GM23338 (cell line): ENCODE data around the gene TSPAN5. TPM values are rescaled to one million over a fixed set of nuclear protein-coding genes. Genes with fewer than 3 reads are reported as not detected.

Experiments used
- ATAC-seq: fragments of 200-7000 bp; cut with Tn5 transposase; 3 replicates; pipeline ENCODE4 v1.9.1; 2020
- DNase-seq: peaks from one replicate; pipeline ENCODE4 v3.0.0-alpha.2; 2015; ENCODE audit warnings: low spot score
- H2AFZ ChIP-seq: fragments of 200-600 bp; sonication (generic); 2 replicates; pipeline ENCODE4 v1.8.0; 2016; ENCODE audit warnings: antibody characterized with exemption, mild to moderate bottlenecking, moderate library complexity
- H3F3A ChIP-seq: fragments of 200-600 bp; sonication (generic); replicated peaks from 2 replicates; pipeline ENCODE4 v1.8.0; 2017; ENCODE audit warnings: antibody characterized with exemption, mixed run types, low read depth
- H3K27ac ChIP-seq: fragments of 200-600 bp; sonication (generic); 2 replicates; pipeline ENCODE4 v1.6.1; 2016; ENCODE audit warnings: low read depth
- H3K27me3 ChIP-seq: fragments of 200-600 bp; sonication (generic); 2 replicates; pipeline ENCODE4 v1.8.0; 2016; ENCODE audit warnings: mild to moderate bottlenecking, mixed run types, moderate library complexity; ENCODE audit not compliant: insufficient read depth
- H3K36me3 ChIP-seq: fragments of 200-600 bp; sonication (generic); 2 replicates; pipeline ENCODE4 v1.8.0; 2016; ENCODE audit warnings: mild to moderate bottlenecking; ENCODE audit not compliant: insufficient read depth
- H3K4me1 ChIP-seq: fragments of 200-600 bp; sonication (generic); 2 replicates; pipeline ENCODE4 v1.8.0; 2016; ENCODE audit warnings: mild to moderate bottlenecking, moderate library complexity; ENCODE audit not compliant: insufficient read depth
- H3K4me2 ChIP-seq: fragments of 200-600 bp; sonication (generic); 2 replicates; pipeline ENCODE4 v1.7.1; 2017; ENCODE audit warnings: mixed run types
- H3K4me3 ChIP-seq: fragments of 200-600 bp; sonication (generic); 2 replicates; pipeline ENCODE4 v1.6.1; 2016; ENCODE audit warnings: mixed run types
- H3K79me2 ChIP-seq: fragments of 200-600 bp; sonication (generic); replicated peaks from 2 replicates; pipeline ENCODE4 v1.8.0; 2017; ENCODE audit warnings: mild to moderate bottlenecking; ENCODE audit not compliant: insufficient read depth
- H3K9me2 ChIP-seq: fragments of 200-600 bp; sonication (generic); 2 replicates; pipeline ENCODE4 v1.8.0; 2017; ENCODE audit not compliant: insufficient read depth
- H4K20me1 ChIP-seq: fragments of 200-600 bp; sonication (generic); replicated peaks from 2 replicates; pipeline ENCODE4 v1.8.0; 2017; ENCODE audit warnings: mild to moderate bottlenecking; ENCODE audit not compliant: insufficient read depth
- H3K27ac Mint-ChIP-seq: 2 replicates; pipeline ENCODE4 v1.8.0; 2020; ENCODE audit warnings: inconsistent platforms, mild to moderate bottlenecking, moderate library complexity, mixed read lengths
- H3K27me3 Mint-ChIP-seq: 3 replicates; pipeline ENCODE4 v1.8.0; 2022; ENCODE audit warnings: low read depth, mild to moderate bottlenecking, moderate library complexity, mixed read lengths, inconsistent platforms; ENCODE audit not compliant: insufficient read depth, poor library complexity
- H3K36me3 Mint-ChIP-seq: 3 replicates; pipeline ENCODE4 v1.8.0; 2021; ENCODE audit warnings: low read depth, mild to moderate bottlenecking, inconsistent platforms, moderate library complexity, mixed read lengths
- H3K4me1 Mint-ChIP-seq: 3 replicates; pipeline ENCODE4 v1.8.0; 2020; ENCODE audit warnings: mild to moderate bottlenecking, inconsistent platforms, mixed read lengths
- H3K4me3 Mint-ChIP-seq: 3 replicates; pipeline ENCODE4 v1.8.0; 2021; ENCODE audit warnings: moderate library complexity, mild to moderate bottlenecking, inconsistent platforms, mixed read lengths
- H3K9me3 Mint-ChIP-seq: 3 replicates; pipeline ENCODE4 v1.8.0; 2020; ENCODE audit warnings: moderate library complexity, mild to moderate bottlenecking, inconsistent platforms, mixed read lengths
- EZH2phosphoT487 ChIP-seq: fragments of 200-600 bp; sonication (generic); IDR thresholded peaks from one replicate; pipeline ENCODE4 v1.8.1; 2018; ENCODE audit warnings: antibody characterized with exemption; ENCODE audit not compliant: unreplicated experiment
- NANOG ChIP-seq: IDR thresholded peaks from 2 replicates; pipeline ENCODE4 v1.6.1; 2016; ENCODE audit warnings: antibody characterized with exemption, borderline replicate concordance
- POLR2AphosphoS5 ChIP-seq: IDR thresholded peaks from 2 replicates; pipeline ENCODE4 v1.6.1; 2016; ENCODE audit warnings: antibody characterized with exemption, low read depth
- STAT1 ChIP-seq: IDR thresholded peaks from one replicate; pipeline ENCODE4 v1.6.1; 2016; ENCODE audit warnings: antibody characterized with exemption; ENCODE audit not compliant: unreplicated experiment
- ZNF331 ChIP-seq: fragments of 250-450 bp; sonication (Bioruptor Pico); IDR thresholded peaks from 2 replicates; pipeline ENCODE4 v1.5.0; 2020; ENCODE audit warnings: low read depth, mild to moderate bottlenecking, moderate library complexity
- polyA plus RNA-seq: library from polyadenylated mRNA; unstranded; fragments of >200 nt; fragmentation: Nextera tagmentation; extraction: Ambion mirVana; gene quantifications from 2 replicates; pipeline ENCODE4 v1.2.1, GENCODE V29; 2016
- total RNA-seq: library from RNA; depleted of rRNA; stranded (reverse); fragments of >200 nt; shearing (Covaris generic); gene quantifications from 2 replicates; pipeline ENCODE4 v1.2.3, GENCODE V29; 2014
- TF ChIP-seq, protein P1 (sequence below): fragments of 250-450 bp; sonication (Bioruptor Pico); IDR thresholded peaks from 2 replicates; pipeline ENCODE4 v1.5.0; 2020; ENCODE audit warnings: mild to moderate bottlenecking, moderate library complexity
- TF ChIP-seq, protein P2 (sequence below), 2 experiments: fragments of 200-600 bp in 1 of 2; sonication (generic) in 1 of 2; conservative IDR thresholded peaks; 2 replicates each; pipeline versions ENCODE4 v1.5.1 to v1.6.1; 2016 to 2017; ENCODE audit warnings: antibody characterized with exemption in 2 of 2, low read depth in 2 of 2, mild to moderate bottlenecking in 2 of 2, moderate library complexity in 1 of 2
- TF ChIP-seq, protein P3 (sequence below): IDR thresholded peaks from 2 replicates; pipeline ENCODE4 v1.6.1; 2016; ENCODE audit warnings: antibody characterized with exemption

The TSPAN5 gene
- total and polyA plus RNA-seq, 2 experiments from 2014 or later, result 18.6 to 21.5 TPM

DNA sequence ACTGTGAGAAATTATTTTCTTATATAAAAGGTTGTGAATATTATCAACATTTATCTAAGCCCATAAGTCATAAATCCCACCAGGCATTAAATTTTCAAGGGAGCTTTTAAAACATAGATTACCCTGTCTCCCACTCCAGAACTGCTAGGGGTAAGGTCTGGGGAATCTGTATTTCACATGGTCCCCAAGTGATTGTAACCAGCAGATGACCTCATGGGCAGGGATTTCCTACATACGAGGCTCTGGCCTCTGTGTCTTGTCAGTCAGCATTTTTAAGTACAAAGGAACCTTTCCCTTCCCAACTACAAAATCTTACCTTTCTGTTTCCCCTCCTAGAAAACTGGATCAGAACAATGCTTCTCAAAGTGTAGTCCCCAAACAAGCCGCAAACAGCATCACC lies 188.6 kb downstream of the TSPAN5 start (continued):
- TF ChIP-seq, protein P1, sequence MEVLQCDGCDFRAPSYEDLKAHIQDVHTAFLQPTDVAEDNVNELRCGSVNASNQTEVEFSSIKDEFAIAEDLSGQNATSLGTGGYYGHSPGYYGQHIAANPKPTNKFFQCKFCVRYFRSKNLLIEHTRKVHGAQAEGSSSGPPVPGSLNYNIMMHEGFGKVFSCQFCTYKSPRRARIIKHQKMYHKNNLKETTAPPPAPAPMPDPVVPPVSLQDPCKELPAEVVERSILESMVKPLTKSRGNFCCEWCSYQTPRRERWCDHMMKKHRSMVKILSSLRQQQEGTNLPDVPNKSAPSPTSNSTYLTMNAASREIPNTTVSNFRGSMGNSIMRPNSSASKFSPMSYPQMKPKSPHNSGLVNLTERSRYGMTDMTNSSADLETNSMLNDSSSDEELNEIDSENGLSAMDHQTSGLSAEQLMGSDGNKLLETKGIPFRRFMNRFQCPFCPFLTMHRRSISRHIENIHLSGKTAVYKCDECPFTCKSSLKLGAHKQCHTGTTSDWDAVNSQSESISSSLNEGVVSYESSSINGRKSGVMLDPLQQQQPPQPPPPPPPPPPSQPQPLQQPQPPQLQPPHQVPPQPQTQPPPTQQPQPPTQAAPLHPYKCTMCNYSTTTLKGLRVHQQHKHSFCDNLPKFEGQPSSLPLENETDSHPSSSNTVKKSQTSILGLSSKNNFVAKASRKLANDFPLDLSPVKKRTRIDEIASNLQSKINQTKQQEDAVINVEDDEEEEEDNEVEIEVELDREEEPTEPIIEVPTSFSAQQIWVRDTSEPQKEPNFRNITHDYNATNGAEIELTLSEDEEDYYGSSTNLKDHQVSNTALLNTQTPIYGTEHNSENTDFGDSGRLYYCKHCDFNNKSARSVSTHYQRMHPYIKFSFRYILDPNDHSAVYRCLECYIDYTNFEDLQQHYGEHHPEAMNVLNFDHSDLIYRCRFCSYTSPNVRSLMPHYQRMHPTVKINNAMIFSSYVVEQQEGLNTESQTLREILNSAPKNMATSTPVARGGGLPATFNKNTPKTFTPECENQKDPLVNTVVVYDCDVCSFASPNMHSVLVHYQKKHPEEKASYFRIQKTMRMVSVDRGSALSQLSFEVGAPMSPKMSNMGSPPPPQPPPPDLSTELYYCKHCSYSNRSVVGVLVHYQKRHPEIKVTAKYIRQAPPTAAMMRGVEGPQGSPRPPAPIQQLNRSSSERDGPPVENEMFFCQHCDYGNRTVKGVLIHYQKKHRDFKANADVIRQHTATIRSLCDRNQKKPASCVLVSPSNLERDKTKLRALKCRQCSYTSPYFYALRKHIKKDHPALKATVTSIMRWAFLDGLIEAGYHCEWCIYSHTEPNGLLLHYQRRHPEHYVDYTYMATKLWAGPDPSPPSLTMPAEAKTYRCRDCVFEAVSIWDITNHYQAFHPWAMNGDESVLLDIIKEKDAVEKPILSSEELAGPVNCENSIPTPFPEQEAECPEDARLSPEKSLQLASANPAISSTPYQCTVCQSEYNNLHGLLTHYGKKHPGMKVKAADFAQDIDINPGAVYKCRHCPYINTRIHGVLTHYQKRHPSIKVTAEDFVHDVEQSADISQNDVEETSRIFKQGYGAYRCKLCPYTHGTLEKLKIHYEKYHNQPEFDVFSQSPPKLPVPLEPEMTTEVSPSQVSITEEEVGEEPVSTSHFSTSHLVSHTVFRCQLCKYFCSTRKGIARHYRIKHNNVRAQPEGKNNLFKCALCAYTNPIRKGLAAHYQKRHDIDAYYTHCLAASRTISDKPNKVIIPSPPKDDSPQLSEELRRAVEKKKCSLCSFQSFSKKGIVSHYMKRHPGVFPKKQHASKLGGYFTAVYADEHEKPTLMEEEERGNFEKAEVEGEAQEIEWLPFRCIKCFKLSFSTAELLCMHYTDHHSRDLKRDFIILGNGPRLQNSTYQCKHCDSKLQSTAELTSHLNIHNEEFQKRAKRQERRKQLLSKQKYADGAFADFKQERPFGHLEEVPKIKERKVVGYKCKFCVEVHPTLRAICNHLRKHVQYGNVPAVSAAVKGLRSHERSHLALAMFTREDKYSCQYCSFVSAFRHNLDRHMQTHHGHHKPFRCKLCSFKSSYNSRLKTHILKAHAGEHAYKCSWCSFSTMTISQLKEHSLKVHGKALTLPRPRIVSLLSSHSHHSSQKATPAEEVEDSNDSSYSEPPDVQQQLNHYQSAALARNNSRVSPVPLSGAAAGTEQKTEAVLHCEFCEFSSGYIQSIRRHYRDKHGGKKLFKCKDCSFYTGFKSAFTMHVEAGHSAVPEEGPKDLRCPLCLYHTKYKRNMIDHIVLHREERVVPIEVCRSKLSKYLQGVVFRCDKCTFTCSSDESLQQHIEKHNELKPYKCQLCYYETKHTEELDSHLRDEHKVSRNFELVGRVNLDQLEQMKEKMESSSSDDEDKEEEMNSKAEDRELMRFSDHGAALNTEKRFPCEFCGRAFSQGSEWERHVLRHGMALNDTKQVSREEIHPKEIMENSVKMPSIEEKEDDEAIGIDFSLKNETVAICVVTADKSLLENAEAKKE (CRISPR knock-in tag), result no peak
- TF ChIP-seq, protein P2, sequence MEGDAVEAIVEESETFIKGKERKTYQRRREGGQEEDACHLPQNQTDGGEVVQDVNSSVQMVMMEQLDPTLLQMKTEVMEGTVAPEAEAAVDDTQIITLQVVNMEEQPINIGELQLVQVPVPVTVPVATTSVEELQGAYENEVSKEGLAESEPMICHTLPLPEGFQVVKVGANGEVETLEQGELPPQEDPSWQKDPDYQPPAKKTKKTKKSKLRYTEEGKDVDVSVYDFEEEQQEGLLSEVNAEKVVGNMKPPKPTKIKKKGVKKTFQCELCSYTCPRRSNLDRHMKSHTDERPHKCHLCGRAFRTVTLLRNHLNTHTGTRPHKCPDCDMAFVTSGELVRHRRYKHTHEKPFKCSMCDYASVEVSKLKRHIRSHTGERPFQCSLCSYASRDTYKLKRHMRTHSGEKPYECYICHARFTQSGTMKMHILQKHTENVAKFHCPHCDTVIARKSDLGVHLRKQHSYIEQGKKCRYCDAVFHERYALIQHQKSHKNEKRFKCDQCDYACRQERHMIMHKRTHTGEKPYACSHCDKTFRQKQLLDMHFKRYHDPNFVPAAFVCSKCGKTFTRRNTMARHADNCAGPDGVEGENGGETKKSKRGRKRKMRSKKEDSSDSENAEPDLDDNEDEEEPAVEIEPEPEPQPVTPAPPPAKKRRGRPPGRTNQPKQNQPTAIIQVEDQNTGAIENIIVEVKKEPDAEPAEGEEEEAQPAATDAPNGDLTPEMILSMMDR (conservative IDR thresholded peaks at IDR 0.05; ENCODE audit: low read depth in 2 of 2), result no peak
- TF ChIP-seq STAT1, result no peak
- TF ChIP-seq EZH2phosphoT487, result no peak

DNA sequence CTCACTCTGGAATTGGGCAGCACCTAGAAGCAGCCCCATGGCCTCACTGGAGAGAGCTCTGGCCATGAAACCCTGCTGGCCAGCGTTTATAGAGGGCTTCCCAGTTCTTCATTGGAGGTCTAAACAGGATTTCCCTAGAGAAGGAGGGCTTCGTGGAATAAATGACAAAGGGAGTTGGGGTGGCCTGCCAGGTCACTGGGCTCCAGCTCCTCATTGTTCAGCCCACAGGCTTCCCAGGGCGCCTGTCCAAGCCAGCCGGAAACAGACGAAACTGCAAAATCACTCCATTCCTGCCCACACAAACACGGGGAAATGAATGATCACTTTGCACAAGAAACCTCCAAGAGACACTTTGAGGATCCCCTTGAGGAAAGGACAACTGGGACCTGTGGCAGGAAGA lies 189.7 kb downstream of the TSPAN5 start:
- no peak for DNase-seq
- Mint-ChIP-seq H3K4me1 (peaks cover 14% of the 10 kb centered on the region), H3K4me3 (no peak overlapping the region), H3K9me3 (no peaks in the 10 kb centered on the region), H3K27ac (peak overlapping the region; percentile 66), H3K27me3 (peaks cover 2% of the 10 kb centered on the region), H3K36me3 (peaks cover 22% of the 10 kb centered on the region)
- H3K4me2 ChIP-seq, result peak overlapping the region; percentile 23; the same call in 1 of the 2 replicates
- H3K4me3 ChIP-seq, result no peak overlapping the region
- 0 out of 2 replicates have a peak, but pooled peaks cover 2% of the 10 kb centered on the region for H3F3A ChIP-seq
- H3K27me3 ChIP-seq, result no peaks in the 10 kb centered on the region
- peaks cover 4% of the 10 kb centered on the region; the same call in 1 of the 2 replicates for H3K4me1 ChIP-seq
- H2AFZ ChIP-seq, result no peak overlapping the region
- H3K36me3 ChIP-seq, result peaks cover 4% of the 10 kb centered on the region; the same call in 1 of the 2 replicates
- no peaks in the 10 kb centered on the region for H3K79me2 ChIP-seq
- TF ChIP-seq, protein P3, sequence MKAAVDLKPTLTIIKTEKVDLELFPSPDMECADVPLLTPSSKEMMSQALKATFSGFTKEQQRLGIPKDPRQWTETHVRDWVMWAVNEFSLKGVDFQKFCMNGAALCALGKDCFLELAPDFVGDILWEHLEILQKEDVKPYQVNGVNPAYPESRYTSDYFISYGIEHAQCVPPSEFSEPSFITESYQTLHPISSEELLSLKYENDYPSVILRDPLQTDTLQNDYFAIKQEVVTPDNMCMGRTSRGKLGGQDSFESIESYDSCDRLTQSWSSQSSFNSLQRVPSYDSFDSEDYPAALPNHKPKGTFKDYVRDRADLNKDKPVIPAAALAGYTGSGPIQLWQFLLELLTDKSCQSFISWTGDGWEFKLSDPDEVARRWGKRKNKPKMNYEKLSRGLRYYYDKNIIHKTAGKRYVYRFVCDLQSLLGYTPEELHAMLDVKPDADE, result no peak
- TF ChIP-seq NANOG, result no peak
- no peak for TF ChIP-seq ZNF331 (CRISPR knock-in tag)
- no peak for TF ChIP-seq POLR2AphosphoS5
- no peak for TF ChIP-seq STAT1
- no peak for TF ChIP-seq EZH2phosphoT487
- TF ChIP-seq, protein P2 (conservative IDR thresholded peaks at IDR 0.05; ENCODE audit: low read depth in 2 of 2), result no peak
- H4K20me1 ChIP-seq, result no peaks in the 10 kb centered on the region
- no peak for ATAC-seq
- H3K27ac ChIP-seq, result no peak overlapping the region
- H3K9me2 ChIP-seq, result no peaks in the 10 kb centered on the region
